Gastroesophageal sphincter (tissue), 3 donors: Measurements from ENCODE around the gene L3HYPDH.

Source experiments
- EP300 ChIP-seq: sonication (generic); formaldehyde crosslinking; IDR thresholded peaks from one replicate; pipeline ENCODE4 v1.6.1; 2017; ENCODE audit warnings: antibody characterized with exemption, mild to moderate bottlenecking
- POLR2A ChIP-seq, 2 donors: fragments of 450-650 bp; IDR thresholded peaks; one replicate each; pipeline ENCODE4 v1.6.1; 2017; ENCODE audit warnings: antibody characterized with exemption in 2 of 2, mild to moderate bottlenecking in 2 of 2, moderate library complexity in 1 of 2
- POLR2AphosphoS5 ChIP-seq: sonication (generic); formaldehyde crosslinking; IDR thresholded peaks from one replicate; pipeline ENCODE4 v1.6.1; 2017; ENCODE audit warnings: antibody characterized with exemption
- TF ChIP-seq, protein P1 (sequence below), 4 experiments: fragments of 200-600 bp in 2 of 4; fragments of 450-650 bp in 2 of 4; sonication (generic) in 1 of 4; IDR thresholded peaks; one replicate each; pipeline ENCODE4 v1.5.1; 2017 to 2019; ENCODE audit warnings: antibody characterized with exemption in 4 of 4, mild to moderate bottlenecking in 2 of 4, moderate library complexity in 2 of 4

DNA sequence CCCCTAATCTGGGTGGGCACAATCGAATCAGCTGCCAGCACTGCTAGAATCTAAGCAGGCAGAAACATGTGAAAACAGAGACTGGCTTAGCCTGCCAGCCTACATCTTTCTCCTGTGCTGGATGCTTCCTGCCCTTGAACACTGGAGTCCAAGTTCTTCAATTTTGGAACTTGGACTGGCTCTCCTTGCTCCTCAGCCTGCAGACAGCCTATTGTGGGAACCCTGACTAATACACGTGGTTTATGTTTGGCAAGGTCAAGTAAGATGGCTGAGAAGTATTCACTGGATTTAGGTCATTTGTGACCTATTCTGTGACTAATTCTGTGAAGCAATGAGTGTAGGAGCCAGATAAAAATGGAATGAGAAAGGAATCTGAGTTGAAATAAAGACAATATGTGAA, 30.1 kb downstream of the L3HYPDH start:
- TF ChIP-seq POLR2A (IDR thresholded peaks at IDR 0.05) (no peak), EP300 (no peak), POLR2AphosphoS5 (no peak)
- TF ChIP-seq, protein P1, sequence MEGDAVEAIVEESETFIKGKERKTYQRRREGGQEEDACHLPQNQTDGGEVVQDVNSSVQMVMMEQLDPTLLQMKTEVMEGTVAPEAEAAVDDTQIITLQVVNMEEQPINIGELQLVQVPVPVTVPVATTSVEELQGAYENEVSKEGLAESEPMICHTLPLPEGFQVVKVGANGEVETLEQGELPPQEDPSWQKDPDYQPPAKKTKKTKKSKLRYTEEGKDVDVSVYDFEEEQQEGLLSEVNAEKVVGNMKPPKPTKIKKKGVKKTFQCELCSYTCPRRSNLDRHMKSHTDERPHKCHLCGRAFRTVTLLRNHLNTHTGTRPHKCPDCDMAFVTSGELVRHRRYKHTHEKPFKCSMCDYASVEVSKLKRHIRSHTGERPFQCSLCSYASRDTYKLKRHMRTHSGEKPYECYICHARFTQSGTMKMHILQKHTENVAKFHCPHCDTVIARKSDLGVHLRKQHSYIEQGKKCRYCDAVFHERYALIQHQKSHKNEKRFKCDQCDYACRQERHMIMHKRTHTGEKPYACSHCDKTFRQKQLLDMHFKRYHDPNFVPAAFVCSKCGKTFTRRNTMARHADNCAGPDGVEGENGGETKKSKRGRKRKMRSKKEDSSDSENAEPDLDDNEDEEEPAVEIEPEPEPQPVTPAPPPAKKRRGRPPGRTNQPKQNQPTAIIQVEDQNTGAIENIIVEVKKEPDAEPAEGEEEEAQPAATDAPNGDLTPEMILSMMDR (IDR thresholded peaks at IDR 0.05) = no peak
